HG02623 (cell line): ENCODE results near the gene FREM1.

Experiments
- ATAC-seq: cut with Tn5 transposase; IDR thresholded peaks from one replicate; pipeline ENCODE4 v1.9.1; 2021; ENCODE audit warnings: moderate library complexity; ENCODE audit not compliant: unreplicated experiment

The FREM1 gene

DNA sequence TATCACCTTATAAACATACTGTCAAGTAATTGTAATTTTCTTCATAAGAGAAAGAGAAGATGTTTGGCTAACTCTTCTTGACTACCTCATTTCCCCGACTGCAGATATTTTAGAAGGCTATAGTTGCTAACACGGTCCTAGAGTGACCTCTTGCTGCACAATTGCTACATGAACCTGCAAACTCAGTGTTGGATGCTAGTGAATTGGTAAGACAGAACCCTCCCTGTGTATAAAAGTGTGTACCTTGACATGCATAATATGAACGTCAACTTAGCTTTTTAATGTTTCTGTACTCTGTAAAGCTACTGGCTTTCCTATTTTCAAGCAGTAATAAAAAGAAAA, 141.0 kb downstream of the FREM1 start:
- no peak for ATAC-seq

DNA sequence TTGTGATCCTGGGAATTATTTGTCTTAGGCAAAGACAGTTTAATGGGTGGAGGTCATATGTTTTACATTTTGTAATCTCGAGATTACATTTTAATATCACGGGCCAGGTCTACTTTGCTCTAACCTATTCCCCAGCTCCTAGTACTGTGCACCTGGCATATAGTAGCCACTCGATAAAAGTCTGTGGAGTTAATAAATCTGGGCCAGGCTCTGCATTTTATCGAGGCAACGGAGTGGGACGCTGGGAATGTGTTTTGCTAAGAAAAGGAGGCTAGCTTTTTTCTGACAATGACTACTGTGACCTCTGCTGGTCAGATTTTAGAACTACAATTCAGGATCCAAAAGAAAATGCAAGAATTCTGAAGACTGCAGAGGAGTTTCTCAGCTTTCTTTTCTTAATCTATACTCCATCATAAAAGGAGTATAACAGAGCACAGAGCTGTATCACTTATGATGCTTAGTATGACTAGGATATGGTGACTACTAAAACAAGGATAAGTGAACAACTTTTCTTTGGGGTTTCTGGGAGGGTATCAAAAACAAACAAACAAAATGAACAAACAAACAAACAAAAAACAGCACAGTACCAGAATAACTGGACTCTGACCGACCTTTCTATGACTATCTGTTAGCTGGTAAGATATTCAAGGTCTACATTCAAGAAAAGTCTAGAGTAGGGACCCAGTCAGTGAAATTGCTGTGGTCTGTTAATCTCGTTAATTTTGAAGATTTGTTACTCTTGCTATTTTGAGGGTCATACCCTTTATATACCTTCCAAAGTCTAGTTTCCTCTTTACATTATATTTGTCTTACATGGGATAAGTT, 141.6 kb downstream of the FREM1 start:
- peak; percentile 51 for ATAC-seq

DNA sequence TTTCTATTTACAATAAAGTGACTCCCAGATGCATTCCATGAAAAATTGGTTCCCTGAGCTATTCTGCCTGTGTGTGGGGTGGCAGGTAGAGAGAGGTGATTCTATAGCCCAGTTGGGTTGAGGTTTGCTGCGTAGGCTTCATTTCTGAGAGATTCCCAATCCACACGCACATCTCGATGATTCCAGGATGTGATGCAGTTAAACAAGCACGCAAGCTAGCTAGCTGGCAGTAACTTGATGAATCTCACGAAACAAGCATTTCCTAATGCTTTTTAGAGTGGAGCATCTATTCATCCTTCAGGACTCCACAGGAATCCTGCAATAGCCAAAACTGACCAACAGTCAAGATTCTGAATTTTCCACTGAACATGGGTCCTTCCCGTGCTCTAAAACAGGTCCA, 143.9 kb downstream of the FREM1 start:
- ATAC-seq: no peak

DNA sequence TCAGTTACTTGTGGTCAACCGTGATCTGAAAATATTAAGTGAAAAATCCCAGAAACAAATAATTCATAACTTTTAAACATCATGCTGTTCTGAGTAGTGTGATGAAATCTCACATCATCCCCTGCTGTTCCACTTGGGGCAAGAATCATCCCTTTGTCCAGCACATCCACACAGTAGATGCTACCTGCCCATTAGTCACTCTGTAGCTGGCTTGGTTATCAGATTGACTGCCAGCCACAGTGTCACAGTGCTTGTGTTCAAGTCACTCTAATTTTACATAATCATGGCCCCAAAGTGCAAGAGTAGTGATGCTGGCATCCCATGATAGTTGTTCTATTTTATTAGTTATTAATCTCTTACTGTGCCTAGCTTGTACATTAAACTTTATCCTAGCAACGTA, 148.6 kb downstream of the FREM1 start:
- ATAC-seq: no peak

DNA sequence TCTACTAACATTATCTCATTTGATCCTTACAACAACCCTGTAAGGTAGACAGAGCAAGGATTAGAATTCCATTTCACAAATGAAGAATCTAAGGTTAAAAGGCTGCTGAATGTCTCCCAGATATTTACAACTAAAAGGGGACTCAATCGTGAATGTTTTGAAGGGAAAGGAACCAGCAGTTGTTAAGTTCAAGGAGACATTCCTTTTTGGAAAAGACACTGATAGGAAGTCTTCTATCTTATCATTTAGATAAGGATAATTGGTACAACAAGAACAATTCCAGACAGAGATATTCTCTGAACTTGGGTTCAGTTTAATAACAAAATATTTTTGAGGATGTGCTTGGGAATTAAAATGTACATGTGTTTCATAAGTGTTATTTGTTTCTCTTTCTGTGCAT, 150.2 kb downstream of the FREM1 start:
- ATAC-seq: no peak

DNA sequence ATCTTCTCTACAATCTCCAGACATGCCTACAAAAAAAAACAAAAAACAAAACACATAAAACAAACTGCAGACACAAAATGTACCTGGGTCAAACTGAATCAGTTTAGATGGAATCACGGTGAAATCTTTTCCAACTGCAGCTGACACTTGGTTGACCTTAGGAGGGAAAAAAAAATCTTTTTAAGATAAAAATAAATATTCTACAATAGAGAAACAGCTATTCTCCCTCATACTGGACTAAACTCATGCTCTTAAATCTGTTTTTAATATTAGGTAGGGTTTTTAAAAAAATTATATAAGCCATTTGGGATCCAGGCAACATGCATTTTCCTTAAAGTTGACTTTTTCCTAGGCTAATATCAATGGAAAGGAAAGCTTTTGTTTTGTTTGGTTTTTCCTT, 153.9 kb downstream of the FREM1 start:
- no peak for ATAC-seq

DNA sequence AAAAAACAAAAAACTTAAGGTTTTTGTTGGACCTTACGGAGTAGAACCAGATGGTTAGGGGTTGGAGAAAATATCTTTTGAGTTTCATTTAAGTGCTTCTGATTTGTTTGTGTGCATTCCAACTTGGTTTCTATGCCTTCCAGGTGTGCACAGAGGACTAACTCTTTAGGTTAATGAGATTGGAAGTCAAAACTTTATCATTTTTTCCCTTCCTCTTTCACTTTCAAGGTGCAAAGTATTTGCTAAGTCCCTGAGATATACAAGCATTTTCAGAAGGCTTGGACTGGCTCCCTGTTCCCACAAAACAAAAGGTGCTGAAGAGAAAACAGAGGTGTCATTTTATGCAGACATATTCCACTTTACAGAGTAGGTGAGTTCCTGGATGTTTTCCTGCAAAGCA, 157.4 kb downstream of the FREM1 start:
- ATAC-seq: no peak

DNA sequence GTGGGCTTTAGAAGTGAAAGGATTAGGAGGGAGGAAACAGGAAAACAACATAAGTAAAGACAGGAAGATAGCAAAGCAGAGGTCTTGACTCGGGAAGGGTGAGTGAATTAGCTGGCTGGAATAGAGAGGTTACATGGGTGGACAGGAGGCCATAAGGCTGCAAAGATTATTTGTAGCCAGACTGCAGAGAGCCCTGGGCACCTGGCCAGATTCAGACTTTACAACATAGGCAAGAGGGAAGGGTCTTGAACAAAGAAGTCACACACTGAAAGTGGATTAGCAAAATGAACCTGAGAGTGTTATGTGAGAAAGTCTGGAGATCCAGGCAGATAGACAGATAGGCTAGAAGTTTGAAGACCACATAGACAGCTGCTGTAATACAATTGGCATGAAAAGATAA, 158.0 kb downstream of the FREM1 start:
- no peak for ATAC-seq

DNA sequence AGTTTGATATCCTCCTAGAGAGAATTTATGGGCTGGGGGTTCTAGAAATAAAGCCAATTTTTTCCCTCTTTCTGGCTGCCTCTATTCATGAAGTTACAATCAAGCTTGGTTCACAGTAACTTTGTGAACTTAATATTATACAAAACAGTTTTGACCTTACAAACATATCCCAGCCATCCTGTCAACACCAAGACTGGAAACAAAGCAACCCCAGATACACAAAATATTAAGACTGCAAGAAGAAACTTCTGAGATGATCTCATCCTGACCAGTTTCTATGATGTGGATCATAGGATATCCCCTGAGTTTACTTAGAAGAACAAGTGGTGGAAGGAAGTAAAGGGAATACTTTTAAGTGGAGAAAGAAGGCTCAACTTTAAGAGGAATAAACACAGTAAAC, 159.4 kb downstream of the FREM1 start:
- no peak for ATAC-seq

DNA sequence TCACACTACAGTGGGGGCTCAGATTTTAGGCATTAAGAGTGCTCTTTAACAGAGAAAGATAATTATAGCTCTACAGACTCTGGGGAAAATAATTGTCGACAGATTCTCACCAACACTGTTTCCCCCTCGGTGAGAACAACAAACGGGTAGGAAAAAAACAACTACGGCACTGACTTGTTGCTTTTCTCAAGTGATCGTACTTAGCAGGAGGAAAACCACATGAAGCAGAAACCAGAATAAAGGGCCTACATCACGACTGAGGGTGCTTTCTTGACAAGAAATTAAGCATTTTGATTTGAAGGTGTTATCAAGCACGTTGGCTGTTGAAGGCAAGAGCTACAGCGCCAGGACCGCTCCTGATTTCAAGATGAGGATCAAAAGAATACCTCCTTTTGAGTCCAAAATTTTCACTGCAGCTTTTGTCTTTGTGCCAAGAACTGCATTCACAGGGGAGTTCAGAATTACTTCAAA, 160.5 kb downstream of the FREM1 start:
- ATAC-seq: no peak

DNA sequence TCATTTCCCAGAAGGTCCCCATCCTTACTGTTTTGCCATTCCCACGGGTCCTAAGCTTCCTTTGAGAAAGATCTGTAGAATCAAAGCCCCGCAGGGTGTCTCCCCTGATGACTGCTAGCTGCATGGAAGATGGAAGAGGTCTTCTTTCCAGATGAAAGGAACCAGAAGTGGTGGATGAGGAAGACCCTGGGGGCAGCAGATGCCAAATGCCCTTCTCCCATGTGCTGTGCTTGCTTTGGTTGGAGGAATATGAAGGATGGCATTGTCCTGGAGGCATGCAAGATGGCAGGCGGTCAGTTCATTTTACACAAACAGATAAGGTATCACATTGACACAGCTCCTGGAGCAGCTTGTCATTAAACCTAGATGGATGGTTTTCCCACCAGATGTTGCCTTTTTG, 161.9 kb downstream of the FREM1 start:
- ATAC-seq: no peak

DNA sequence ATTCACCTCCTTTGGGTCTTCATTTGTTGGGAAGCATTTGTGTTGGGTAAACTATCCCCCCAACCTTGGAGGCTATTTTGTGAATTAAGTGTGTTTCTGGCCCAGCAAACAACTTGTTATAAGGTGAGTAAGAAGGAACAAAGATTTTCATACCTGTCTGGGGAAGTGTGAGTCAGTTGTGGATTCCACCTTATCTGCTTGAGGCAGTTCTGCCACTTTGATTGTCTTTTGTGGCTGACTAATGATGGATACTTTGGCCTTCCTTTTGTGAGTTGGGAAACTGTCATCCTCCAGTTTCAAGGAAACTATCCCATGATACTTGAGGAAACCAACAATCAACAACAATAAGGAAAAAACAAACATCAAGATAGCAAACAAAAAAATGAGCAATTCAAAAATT, 163.1 kb downstream of the FREM1 start:
- ATAC-seq: no peak

DNA sequence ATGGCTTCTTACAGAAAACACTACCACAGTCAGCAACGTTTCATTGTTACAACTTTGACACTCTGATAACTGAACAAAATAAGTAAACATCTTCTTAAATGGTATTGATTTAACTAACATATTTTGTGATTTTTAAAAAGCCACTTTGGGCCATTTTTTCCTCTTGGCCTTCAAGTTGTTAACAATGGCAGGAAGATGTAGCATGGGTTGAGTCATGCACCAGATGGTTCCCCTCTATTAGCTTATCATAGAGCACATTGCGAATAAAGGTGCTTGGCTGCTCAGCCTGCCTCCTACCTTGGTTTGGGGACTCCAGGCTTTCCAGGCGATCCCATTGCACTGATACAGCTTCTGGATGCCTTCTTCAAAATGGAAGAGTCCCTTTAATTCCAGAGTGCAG, 163.6 kb downstream of the FREM1 start:
- ATAC-seq: no peak

DNA sequence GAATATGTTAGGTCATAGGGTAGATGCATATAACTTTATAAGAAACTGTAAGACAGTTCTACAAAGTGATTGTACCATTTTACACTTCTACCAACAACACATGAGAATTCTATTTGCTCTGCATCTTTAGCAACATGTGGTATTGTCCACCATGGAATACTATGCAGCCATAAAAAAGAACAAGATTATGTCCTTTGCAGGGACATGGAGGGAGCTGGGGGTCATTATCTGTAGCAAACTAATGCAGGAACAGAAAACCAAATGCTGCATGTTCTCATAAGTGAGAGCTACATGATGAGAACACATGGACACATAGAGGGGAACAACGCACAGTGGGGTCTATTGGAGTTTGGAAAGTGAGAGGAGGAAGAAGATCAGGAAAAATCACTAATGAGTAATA, 165.5 kb downstream of the FREM1 start:
- no peak for ATAC-seq

DNA sequence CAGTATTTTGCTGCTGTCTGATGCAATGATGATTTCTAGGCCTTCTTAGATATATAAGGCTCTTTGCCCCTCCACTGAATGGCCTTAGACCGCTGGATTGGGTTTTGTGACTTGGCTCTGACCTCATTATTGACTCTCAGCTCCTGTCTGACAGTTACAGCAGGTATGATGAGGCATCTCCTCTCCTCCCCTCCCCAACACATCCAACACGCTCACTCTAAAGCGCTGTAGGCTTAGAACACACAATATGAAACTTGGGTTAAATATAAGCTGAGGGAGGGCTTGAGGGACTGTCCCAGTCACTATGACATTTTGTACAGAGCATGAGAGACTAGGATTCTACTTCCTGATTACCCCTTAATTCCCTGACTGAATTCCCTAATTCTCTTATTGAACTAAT, 168.9 kb downstream of the FREM1 start:
- peak; percentile 96 for ATAC-seq

DNA sequence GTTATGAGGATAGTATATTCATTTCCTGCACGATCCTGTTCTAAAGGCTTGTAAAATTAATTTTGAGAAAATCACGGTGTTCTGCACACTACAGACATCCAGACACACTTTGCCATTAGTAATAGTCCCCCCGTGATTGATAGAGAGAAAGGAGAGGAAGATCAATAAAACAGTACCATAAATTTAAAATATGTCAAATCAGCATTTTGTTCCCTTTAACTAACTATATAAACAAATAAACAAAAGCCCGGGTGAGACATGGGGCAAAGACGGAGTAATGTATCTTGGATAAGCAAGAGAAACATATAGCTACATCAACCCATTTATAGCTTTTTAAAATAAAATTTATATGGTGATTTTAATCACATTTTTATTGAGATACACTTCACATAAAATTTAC, 177.1 kb downstream of the FREM1 start:
- no peak for ATAC-seq

DNA sequence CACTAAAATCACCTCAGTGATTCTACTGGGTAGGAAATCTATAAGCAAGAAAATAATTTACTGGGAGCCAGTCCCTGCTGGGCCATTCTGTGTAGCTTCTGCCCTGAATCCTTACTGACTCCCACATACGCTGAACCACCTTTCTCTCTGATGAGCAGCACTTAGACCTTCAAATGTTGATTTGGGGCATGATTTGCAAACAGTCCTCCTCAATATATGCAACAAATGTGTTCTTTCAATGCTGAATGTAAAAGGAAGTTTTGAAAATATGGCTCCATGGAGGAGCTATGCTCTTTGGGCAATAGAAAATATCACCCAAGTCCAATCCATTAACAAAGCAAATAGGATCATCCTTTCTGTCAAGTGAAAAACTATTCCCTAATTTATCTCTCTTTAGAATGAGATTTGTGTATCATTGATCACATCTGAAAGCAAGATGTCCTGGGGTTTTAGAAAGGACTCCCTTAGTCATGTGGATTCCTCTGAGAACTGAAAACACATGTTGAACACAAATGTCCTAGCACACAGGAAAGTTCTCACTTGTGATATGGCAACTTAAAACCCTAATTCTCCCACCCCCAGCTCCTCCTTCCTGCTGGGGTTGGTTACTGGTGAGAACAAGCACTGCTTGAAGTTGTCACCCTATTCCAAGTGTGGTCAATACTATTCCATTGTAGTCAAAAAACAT, 178.8 kb downstream of the FREM1 start:
- no peak for ATAC-seq

DNA sequence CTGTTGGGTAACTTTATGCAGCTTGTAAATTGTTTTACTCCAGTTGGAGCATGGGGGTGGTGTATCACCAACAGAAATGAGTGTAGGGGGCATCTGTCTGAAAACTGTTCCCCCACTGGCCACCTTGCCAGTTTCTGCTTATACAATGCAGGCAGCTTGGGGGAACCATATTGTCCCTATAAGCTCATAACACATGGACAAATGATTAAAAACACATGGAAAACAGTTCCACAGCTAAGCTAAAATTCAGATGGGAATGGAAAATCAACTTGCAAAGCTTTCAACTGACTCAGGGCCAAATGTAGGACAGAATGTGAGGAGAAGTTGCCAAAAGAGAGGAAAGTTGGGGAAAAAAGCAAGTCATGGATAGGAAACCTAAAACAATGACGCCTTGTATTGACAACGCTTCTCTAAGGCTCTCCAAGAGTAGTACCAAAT, 179.7 kb downstream of the FREM1 start:
- no peak for ATAC-seq

DNA sequence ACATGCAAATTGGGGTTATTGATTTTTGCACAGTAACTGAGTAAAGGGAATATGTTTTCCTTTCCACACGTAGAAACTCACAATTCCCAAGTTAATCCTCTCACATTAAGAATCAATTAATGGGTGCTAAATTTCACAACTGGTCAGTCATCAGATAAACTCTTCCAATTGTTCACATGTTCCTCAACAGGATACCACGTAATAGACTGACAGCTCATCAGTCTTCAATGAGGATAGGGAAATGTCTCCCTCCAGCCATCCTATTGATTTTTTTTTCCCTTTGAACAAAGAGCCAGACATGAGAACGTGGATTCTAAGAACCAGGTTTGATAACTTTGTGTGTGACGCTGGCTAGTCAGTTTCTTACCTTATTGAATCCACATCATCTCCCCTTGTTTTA, 186.9 kb downstream of the FREM1 start:
- no peak for ATAC-seq

DNA sequence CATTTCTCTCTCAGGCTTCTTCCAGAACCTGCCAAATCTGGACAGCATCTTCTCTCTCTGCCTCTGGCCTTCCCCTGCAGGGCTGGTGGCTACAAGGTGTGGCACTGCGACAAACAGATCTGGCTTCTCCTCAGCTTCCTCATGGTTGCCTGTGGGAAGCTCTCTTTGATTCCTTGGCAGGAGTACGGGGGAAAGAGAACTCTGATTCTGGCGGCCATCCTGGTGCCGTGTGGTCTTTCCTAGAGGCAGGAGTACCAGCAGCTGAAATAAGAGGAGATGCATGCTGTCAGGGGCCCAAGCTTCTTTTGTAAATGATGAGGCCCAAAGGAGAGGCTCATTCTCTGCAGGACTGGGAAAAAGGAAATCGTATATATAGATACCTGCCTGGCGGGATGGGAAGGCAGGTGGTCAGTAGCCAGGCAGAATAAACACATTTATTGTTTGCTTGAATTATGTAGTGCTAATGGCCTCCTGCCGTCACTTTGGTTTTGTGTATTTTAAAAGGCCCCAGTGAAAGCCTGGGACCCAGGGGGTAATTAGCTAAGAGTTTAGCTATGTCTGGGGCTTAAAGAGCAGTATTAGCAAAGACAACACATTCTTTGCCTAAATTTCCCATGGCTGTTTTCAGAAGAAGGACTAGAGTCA, 187.7 kb downstream of the FREM1 start, which contains the start of gene CER1:
Gene CER1 (minus strand): TSS at position 343 of the 645 bp plus-strand sequence. CDS start 61 bp downstream, at position 282.
- ATAC-seq: no peak

DNA sequence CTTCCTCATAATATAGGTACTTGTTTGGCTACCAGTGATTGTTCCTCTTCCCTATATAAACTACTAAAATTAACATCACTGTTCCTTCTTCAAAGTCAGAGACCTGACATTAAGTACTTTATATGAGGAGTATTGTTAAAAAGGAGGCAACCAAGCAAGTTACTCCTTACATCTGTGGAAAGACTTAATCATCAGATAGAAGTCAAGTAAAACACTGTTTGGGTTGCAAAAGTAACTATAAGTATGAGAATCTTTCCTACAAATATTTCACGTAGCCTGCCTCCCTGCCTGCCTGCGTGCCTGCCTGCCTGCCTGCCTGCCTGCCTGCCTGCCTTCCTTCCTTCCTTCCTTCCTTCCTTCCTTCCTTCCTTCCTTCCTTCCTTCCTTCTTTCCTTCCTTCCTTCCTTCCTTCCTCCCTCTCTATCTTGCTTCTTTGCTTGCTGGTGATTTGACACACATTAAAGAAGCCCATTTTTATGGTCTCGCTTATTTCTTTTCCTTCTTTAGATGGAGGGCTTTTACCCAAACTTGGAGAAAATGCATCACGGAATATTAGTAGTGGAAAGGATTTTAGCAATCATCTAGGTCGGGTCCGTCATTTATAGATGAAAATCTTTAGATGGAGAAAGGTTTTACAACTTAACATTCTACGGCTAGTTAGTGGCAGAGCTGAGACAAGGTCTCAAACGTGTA, 190.9 kb downstream of the FREM1 start:
- no peak for ATAC-seq
